A673 (cell line): Measurements from ENCODE around the gene PIM3.

Experiments used
- CTCF ChIP-seq: fragments of 300-800, 200-600 bp; sonication (generic); conservative IDR thresholded peaks from 2 replicates; pipeline ENCODE4 v1.5.1; 2017; ENCODE audit warnings: low read depth, mild to moderate bottlenecking, antibody characterized with exemption, low read length, moderate library complexity, mixed read lengths
- EZH2 ChIP-seq: fragments of 200-600 bp; sonication (generic); IDR thresholded peaks from 2 replicates; pipeline ENCODE4 v1.6.1; 2017; ENCODE audit warnings: borderline replicate concordance, low read depth, mild to moderate bottlenecking, mixed read lengths, antibody characterized with exemption, low read length; ENCODE audit not compliant: poor library complexity, severe bottlenecking

- TF ChIP-seq CTCF (no peak), EZH2 (no peak)
Observed at GRCh38 chr22:49934891-49935557, 25.5 kb upstream of the PIM3 start.
